ENCODE data around the gene ZNF529.

DNA sequence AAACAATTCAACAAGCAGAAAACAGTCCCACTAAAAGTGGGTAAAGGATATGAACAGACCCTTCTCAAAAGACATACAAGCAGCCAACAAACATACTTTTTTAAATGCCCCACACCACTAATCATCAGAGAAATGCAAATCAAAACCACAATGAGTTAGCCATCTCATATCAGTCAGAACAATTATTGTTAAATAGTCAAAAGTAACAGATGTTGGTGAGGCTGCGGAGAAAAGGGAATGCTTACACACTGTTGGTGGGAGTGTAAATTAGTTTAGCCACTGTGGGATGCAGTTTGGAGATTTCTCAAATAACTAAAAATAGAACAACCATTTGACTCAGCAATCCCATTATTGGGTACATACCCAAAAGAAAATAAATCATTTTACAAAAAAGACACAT lies 8.7 kb downstream of the ZNF529 start:
- TF ChIP-seq, protein P1, sequence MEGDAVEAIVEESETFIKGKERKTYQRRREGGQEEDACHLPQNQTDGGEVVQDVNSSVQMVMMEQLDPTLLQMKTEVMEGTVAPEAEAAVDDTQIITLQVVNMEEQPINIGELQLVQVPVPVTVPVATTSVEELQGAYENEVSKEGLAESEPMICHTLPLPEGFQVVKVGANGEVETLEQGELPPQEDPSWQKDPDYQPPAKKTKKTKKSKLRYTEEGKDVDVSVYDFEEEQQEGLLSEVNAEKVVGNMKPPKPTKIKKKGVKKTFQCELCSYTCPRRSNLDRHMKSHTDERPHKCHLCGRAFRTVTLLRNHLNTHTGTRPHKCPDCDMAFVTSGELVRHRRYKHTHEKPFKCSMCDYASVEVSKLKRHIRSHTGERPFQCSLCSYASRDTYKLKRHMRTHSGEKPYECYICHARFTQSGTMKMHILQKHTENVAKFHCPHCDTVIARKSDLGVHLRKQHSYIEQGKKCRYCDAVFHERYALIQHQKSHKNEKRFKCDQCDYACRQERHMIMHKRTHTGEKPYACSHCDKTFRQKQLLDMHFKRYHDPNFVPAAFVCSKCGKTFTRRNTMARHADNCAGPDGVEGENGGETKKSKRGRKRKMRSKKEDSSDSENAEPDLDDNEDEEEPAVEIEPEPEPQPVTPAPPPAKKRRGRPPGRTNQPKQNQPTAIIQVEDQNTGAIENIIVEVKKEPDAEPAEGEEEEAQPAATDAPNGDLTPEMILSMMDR (IDR thresholded peaks at IDR 0.05): no peak
- TF ChIP-seq EP300 (IDR thresholded peaks at IDR 0.05): no peak

All from suprapubic skin (tissue), 3 donors.